Measurements from ENCODE around the gene UPF1.

GRCh38 chr19:18785179-18786124 is 46.3 kb upstream of the UPF1 start:
- TF ChIP-seq POLR2AphosphoS5 (IDR thresholded peaks at IDR 0.05; ENCODE audit: low read depth, low read length) (no peak), POLR2A (IDR thresholded peaks at IDR 0.05; ENCODE audit: low read depth, low read length) (no peak)
